Ovary (tissue), 9 donors: ENCODE results near the gene ENG. TPM values are rescaled to one million over a fixed set of nuclear protein-coding genes. Genes with fewer than 3 reads are reported as not detected.

Source experiments
- DNase-seq, 5 donors: peaks; one replicate each; pipeline ENCODE4 v3.0.0-alpha.2; 2019 to 2020
- H3K27ac ChIP-seq, 2 donors: fragments of 200-600 bp; one replicate each; pipeline versions ENCODE4 v1.5.1 to v1.8.0; 2019 to 2022
- H3K27me3 ChIP-seq: fragments of 200-600 bp; one replicate; pipeline ENCODE4 v1.8.0; 2022
- H3K36me3 ChIP-seq: fragments of 200-600 bp; sonication (generic); one replicate; pipeline ENCODE4 v1.5.1; 2019
- H3K4me1 ChIP-seq: one replicate; pipeline ENCODE4 v1.8.1; 2013; ENCODE audit warnings: mild to moderate bottlenecking, moderate library complexity; ENCODE audit not compliant: insufficient read depth
- H3K4me3 ChIP-seq: fragments of 200-600 bp; sonication (generic); one replicate; pipeline ENCODE4 v1.5.1; 2017
- H3K9me3 ChIP-seq, 2 donors: fragments of 200-600 bp in 1 of 2; sonication (generic) in 1 of 2; one replicate each; pipeline versions ENCODE4 v1.5.1 to v1.8.1; 2013 to 2019; ENCODE audit warnings: mild to moderate bottlenecking in 1 of 2, moderate library complexity in 1 of 2
- CTCF ChIP-seq, 3 donors: fragments of 450-650 bp in 2 of 3; fragments of 200-600 bp in 1 of 3; IDR thresholded peaks; one replicate each; pipeline versions ENCODE4 v1.5.1 to v1.8.0; 2016 to 2022; ENCODE audit warnings: antibody characterized with exemption in 3 of 3, mild to moderate bottlenecking in 1 of 3
- EP300 ChIP-seq: sonication (generic); formaldehyde crosslinking; IDR thresholded peaks from one replicate; pipeline ENCODE4 v1.6.1; 2017; ENCODE audit warnings: antibody characterized with exemption
- POLR2A ChIP-seq: fragments of 450-650 bp; IDR thresholded peaks from one replicate; pipeline ENCODE4 v1.6.1; 2017; ENCODE audit warnings: antibody characterized with exemption, mild to moderate bottlenecking, moderate library complexity
- WGBS, 3 donors: extraction: QIAGEN DNeasy Blood & Tissue Kit in 1 of 3; methylation state at CpG; one replicate each; pipeline versions ENCODE4 v1.1.5 to v1.1.7; 2013 to 2017; 5-methylcytosine and 5-hydroxymethylcytosine counted together
- intact Hi-C, 4 donors: fragments of 100-400 bp; cut with DNase I; formaldehyde crosslinking; loops; one replicate each; pipeline versions ENCODE4 v1.11.0 to v1.15.1; 2022 to 2023
- polyA plus RNA-seq, 2 donors: library from polyadenylated mRNA; stranded (reverse); fragments of 200-250 nt in 1 of 2; fragments of 350-450 nt in 1 of 2; fragmentation: Illumina TruSeq in 1 of 2; extraction: RNeasy Lipid Tissue Mini Kit (QIAGEN cat#74804) in 1 of 2; gene quantifications; one replicate each; pipeline ENCODE4 v1.2.3, GENCODE V29; 2013 to 2014
- total RNA-seq, 7 donors: library from RNA; depleted of rRNA in 2 of 7; stranded (reverse); fragments of >200 nt in 2 of 7; fragmentation: NEBNext Ultra II Directional in 3 of 7; extraction: Animal tissue kit (Norgen Biotek cat#: 25700) in 3 of 7; gene quantifications; one replicate each; pipeline versions ENCODE4 v1.1.0 to v1.2.4, GENCODE V29; 2016 to 2023
- donor health status: DM: no; HTN: no; CAD: no; lungs with moderate emphysema.
- donor health status: DM: no; HTN: no; CAD: no.
- donor health status: Bipolar disorder and iron deficiency.
- donor health status: DM: yes; HTN: yes; CAD: no.
- donor health status: DM: no; HTN: no; CAD: no.
- donor health status: DM: yes; HTN: yes; CAD: no.

The ENG gene
- total and polyA plus RNA-seq, 9 donors = 54.7 to 298 (median 191) TPM

DNA sequence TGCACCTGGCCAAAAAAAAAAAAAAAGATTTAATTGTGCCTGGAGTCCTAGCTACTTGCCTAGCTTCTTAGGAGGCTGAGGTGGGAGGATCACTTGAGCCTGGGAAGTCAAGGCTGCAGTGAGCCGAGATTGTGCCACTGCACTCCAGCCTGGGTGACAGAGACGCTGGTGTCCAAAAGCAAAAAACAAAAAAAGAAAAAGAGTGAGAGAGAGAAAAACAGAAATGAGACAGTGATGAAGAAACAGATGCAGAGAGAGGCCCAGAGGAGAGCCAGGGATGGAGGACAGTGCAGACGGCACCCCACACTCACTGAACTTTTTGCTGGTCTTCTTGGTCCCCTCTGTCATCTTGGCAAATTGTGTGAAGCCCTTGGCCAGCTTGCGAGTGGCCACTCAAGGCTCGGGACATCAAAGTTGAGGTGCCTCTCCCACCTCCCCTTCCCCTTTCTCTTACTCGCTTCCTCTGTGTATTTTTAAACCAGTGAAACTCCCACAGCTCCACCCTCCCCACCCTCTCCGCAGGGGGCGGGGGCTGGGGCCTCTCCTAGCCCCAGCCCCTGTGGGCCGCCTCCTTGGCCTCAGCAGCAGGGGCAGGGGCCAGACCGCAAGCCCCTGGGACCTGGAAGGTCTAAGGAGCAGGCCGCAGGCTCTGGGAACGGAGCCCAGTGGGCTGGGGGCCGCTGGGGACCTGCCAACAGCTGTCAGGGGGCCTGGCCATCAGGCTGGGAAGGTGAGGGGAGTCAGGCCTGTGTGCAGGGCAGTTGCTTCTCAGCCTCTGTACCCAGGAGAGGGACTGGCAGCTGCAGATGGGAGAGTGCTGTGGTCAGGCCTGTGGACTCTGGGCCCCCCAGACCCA is 76.0 kb downstream of the ENG start, which contains the start of gene SH2D3C:
Gene SH2D3C (minus strand): TSS at position 387 of the 856 bp plus-strand sequence. CDS start 39 bp downstream, at position 348.
- no peak within 1 kb of the TSS for H3K4me3 ChIP-seq
- peak within 1 kb of the TSS; percentile 68 to 69 for H3K27ac ChIP-seq
- WGBS, 3 donors = 34 to 38% (median 37%) methylated on average over 13 of the region's 13 CpGs
- H3K27me3 ChIP-seq = no peaks in the 10 kb centered on the region
- DNase-seq = peak in 1 of 5 donors; percentile 44
- H3K4me1 ChIP-seq = no peaks in the 10 kb centered on the region
- H3K36me3 ChIP-seq = no peaks in the 10 kb centered on the region
- TF ChIP-seq CTCF (IDR thresholded peaks at IDR 0.05) = no peak
- no peak for TF ChIP-seq POLR2A
- TF ChIP-seq EP300 = no peak
- intact Hi-C loops = no loop called here
- no peaks in the 10 kb centered on the region for H3K9me3 ChIP-seq

DNA sequence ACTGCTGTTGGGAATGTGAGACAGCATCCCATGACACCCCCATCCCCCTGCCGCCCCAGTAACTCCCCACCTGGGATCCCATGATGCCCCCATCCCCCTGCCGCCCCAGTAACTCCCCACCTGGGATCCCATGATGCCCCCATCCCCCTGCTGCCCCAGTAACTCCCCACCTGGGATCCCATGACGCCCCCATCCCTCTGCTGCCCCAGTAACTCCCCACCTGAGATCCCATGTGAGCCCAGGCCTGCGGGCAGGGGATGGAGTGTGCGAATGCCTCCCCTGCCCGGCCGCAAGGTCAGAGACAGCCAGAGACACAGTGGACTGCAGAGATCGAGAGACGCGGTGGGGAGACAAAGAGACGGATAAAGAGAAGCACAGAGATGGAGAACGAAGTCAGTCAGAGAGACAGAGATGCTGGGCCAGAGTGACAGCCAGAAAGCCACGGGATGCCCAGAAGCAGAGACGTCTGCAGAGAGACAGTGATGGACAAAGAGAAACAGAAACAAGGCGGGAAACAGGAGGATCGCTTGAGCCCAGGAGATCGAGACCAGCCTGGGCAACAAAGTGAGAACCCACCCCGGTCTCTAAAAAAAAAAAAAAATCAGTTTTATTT is 77.0 kb downstream of the ENG start:
- no peaks in the 10 kb centered on the region for H3K9me3 ChIP-seq
- WGBS, 3 donors = 80 to 87% (median 85%) methylated on average over 18 of the region's 18 CpGs
- H3K4me3 ChIP-seq = no peak overlapping the region
- no peak for TF ChIP-seq EP300
- no peak for TF ChIP-seq POLR2A
- TF ChIP-seq CTCF (IDR thresholded peaks at IDR 0.05) = no peak
- H3K27ac ChIP-seq = no peak overlapping the region
- DNase-seq = no peak
- no peaks in the 10 kb centered on the region for H3K4me1 ChIP-seq
- H3K36me3 ChIP-seq = no peaks in the 10 kb centered on the region
- intact Hi-C loops = no loop called here
- no peaks in the 10 kb centered on the region for H3K27me3 ChIP-seq

- no peaks in the 10 kb centered on the region for H3K36me3 ChIP-seq
- no peak overlapping the region for H3K27ac ChIP-seq
- DNase-seq = no peak
- no peaks in the 10 kb centered on the region for H3K4me1 ChIP-seq
- intact Hi-C loops = no loop called here
- 75 to 78% (median 76%) methylated on average over 5 of the region's 5 CpGs for WGBS, 3 donors
- H3K27me3 ChIP-seq = no peaks in the 10 kb centered on the region
- no peak for TF ChIP-seq POLR2A
- TF ChIP-seq CTCF (IDR thresholded peaks at IDR 0.05) = no peak
- TF ChIP-seq EP300 = no peak
- H3K4me3 ChIP-seq = no peak overlapping the region
- no peaks in the 10 kb centered on the region for H3K9me3 ChIP-seq
These were observed 77.6 kb downstream of the ENG start for GRCh38 chr9:127776924-127777289.

DNA sequence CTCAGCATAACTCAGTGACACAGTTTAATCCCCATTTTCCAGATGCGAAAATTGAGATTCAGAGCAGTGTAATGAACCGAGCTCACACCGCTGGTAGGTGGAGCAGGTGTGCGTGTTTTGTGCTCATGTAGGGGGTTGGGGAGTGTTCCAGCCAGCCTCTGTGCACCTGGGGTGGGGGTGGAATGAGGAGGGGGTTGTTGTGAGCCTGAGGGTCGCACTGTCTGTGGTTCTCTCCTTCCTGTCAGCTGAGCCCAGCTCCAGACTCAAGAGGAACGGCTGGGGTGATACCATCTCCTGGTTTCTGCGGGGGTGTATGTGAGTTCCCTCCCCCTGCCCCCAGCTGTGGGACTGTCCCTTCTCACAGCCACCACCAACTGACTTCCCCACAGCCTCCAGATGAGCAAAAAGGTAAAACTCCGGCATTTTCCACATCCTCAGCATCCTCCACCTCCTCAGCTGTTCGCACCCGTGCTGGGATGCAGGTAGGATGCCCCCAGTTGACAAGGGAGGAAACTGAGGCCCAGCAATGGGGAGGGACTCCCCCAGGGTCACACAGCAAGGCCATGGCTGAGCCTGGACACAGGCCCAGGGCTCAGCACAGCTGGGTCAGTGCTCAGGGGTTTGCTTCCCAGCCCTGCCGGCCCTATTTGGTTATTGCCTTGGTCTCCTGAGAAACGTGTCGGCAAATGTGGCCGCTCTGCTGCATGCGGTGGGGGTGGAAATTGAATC is 78.1 kb downstream of the ENG start:
- intact Hi-C loops = no loop called here
- H3K36me3 ChIP-seq = no peaks in the 10 kb centered on the region
- no peaks in the 10 kb centered on the region for H3K27me3 ChIP-seq
- no peak for DNase-seq
- H3K27ac ChIP-seq = no peak overlapping the region
- TF ChIP-seq CTCF (IDR thresholded peaks at IDR 0.05) = no peak
- TF ChIP-seq EP300 = no peak
- no peaks in the 10 kb centered on the region for H3K9me3 ChIP-seq
- H3K4me3 ChIP-seq = no peak overlapping the region
- WGBS, 3 donors = 75 to 76% (median 76%) methylated on average over 15 of the region's 15 CpGs
- peaks cover 2% of the 10 kb centered on the region for H3K4me1 ChIP-seq
